IMR-90 (cell line): ENCODE results near the gene CIZ1. TPM values are rescaled to one million over a fixed set of nuclear protein-coding genes. Genes with fewer than 3 reads are reported as not detected.

Experiments used
- ATAC-seq: fragments of 200-7000 bp; cut with Tn5 transposase; 2 replicates; pipeline ENCODE4 v1.9.1; 2020; ENCODE audit warnings: low read depth, mild to moderate bottlenecking, moderate library complexity
- BruUV-seq: library from RNA; stranded (reverse); fragments of 400-500 nt; replicated peaks from 2 replicates; lab custom pipeline; 2021; lab: Mats Ljungman, UMichigan
- CTCF ChIA-PET: fragments of 300-600 bp; formaldehyde crosslinking; extraction: SDS; loops from one replicate; lab custom pipeline; 2021; ENCODE audit warnings: antibody characterized with exemption; lab: Yijun Ruan, JAX
- POLR2A ChIA-PET: fragments of 300-600 bp; sonication (Branson Sonifier 250); formaldehyde crosslinking; loops from one replicate; lab custom pipeline; 2022; ENCODE audit warnings: antibody characterized with exemption; ENCODE audit not compliant: unreplicated experiment; lab: Charles Lee
- DNase-seq: peaks from one replicate; pipeline ENCODE4 v3.0.0; 2013
- H2AFZ ChIP-seq: replicated peaks from 2 replicates; pipeline ENCODE3; 2013; ENCODE audit warnings: low read length, mild to moderate bottlenecking; ENCODE audit not compliant: poor library complexity
- H2AK5ac ChIP-seq: 2 replicates; pipeline ENCODE4 v1.6.1; 2013; ENCODE audit warnings: low read depth, low read length, inconsistent platforms
- H2AK9ac ChIP-seq: replicated peaks from 2 replicates; pipeline ENCODE3; 2013; ENCODE audit warnings: mild to moderate bottlenecking, low read depth, low read length, moderate library complexity; ENCODE audit not compliant: poor library complexity
- H2BK120ac ChIP-seq: 2 replicates; pipeline ENCODE4 v1.6.1; 2013; ENCODE audit warnings: low read depth, low read length, inconsistent platforms
- H2BK15ac ChIP-seq: 3 replicates; pipeline ENCODE4 v1.6.1; 2013; ENCODE audit warnings: low read depth, low read length, inconsistent platforms
- H2BK20ac ChIP-seq: 2 replicates; pipeline ENCODE4 v1.6.1; 2013; ENCODE audit warnings: low read depth, mild to moderate bottlenecking, inconsistent platforms, low read length, moderate library complexity
- H2BK5ac ChIP-seq: 2 replicates; pipeline ENCODE4 v1.6.1; 2013; ENCODE audit warnings: mild to moderate bottlenecking, low read depth, low read length, inconsistent platforms; ENCODE audit not compliant: poor library complexity, severe bottlenecking
- H3K14ac ChIP-seq: replicated peaks from 2 replicates; pipeline ENCODE4 v1.6.1; 2013; ENCODE audit warnings: low read depth, low read length, inconsistent platforms
- H3K18ac ChIP-seq: 2 replicates; pipeline ENCODE4 v1.6.1; 2013; ENCODE audit warnings: low read depth, low read length, control low read depth
- H3K23ac ChIP-seq: 2 replicates; pipeline ENCODE4 v1.6.1; 2013; ENCODE audit warnings: low read depth, low read length, inconsistent platforms
- H3K27ac ChIP-seq: 2 replicates; pipeline ENCODE4 v1.5.1; 2013; ENCODE audit warnings: mild to moderate bottlenecking, control low read depth, low read length; ENCODE audit not compliant: insufficient read depth
- H3K27me3 ChIP-seq: 2 replicates; pipeline ENCODE4 v1.6.1; 2013; ENCODE audit warnings: low read length; ENCODE audit not compliant: control insufficient read depth, insufficient read depth
- H3K36me3 ChIP-seq: 2 replicates; pipeline ENCODE4 v1.6.1; 2013; ENCODE audit warnings: low read length, mixed read lengths; ENCODE audit not compliant: control insufficient read depth, insufficient read depth
- H3K4ac ChIP-seq: 2 replicates; pipeline ENCODE4 v1.6.1; 2013; ENCODE audit warnings: low read depth, low read length, inconsistent platforms
- H3K4me1 ChIP-seq: 2 replicates; pipeline ENCODE4 v1.6.1; 2013; ENCODE audit warnings: low read length, mixed read lengths; ENCODE audit not compliant: control insufficient read depth, insufficient read depth
- H3K4me2 ChIP-seq: 2 replicates; pipeline ENCODE4 v1.6.1; 2013; ENCODE audit warnings: low read depth, mild to moderate bottlenecking, control low read depth, low read length, moderate library complexity
- H3K4me3 ChIP-seq: 2 replicates; pipeline ENCODE4 v1.5.1; 2013; ENCODE audit warnings: low read depth, mild to moderate bottlenecking, control low read depth, low read length, moderate library complexity; ENCODE audit not compliant: insufficient read depth
- H3K56ac ChIP-seq: 2 replicates; pipeline ENCODE4 v1.6.1; 2013; ENCODE audit warnings: low read length, inconsistent platforms; ENCODE audit not compliant: insufficient read depth; ENCODE audit errors: extremely low read depth
- H3K79me1 ChIP-seq, 2 experiments: 2 replicates each; pipeline ENCODE4 v1.6.1; 2013; ENCODE audit warnings: low read length in 2 of 2, inconsistent platforms in 1 of 2, low read depth in 1 of 2
- H3K9ac ChIP-seq: 2 replicates; pipeline ENCODE4 v1.6.1; 2013; ENCODE audit warnings: low read depth, low read length, control low read depth
- H3K9me1 ChIP-seq: 2 replicates; pipeline ENCODE4 v1.6.1; 2013; ENCODE audit warnings: low read length, inconsistent platforms; ENCODE audit not compliant: insufficient read depth
- H3K9me3 ChIP-seq: 2 replicates; pipeline ENCODE4 v1.6.1; 2013; ENCODE audit warnings: low read length; ENCODE audit not compliant: control insufficient read depth, insufficient read depth
- H4K20me1 ChIP-seq: 2 replicates; pipeline ENCODE4 v1.6.1; 2013; ENCODE audit warnings: low read length, inconsistent platforms; ENCODE audit not compliant: insufficient read depth
- H4K5ac ChIP-seq: 2 replicates; pipeline ENCODE4 v1.6.1; 2013; ENCODE audit warnings: mild to moderate bottlenecking, low read depth, low read length, control low read depth
- H4K8ac ChIP-seq, 2 experiments: 2 replicates each; pipeline ENCODE4 v1.6.1; 2013; ENCODE audit warnings: low read depth in 2 of 2, low read length in 2 of 2, control low read depth in 1 of 2, inconsistent platforms in 1 of 2
- H4K91ac ChIP-seq: 2 replicates; pipeline ENCODE4 v1.6.1; 2013; ENCODE audit warnings: low read depth, low read length, inconsistent platforms; ENCODE audit not compliant: insufficient read depth
- CHD1 ChIP-seq: IDR thresholded peaks from 2 replicates; pipeline ENCODE4 v1.6.1; 2012; ENCODE audit warnings: low read depth, low read length, improper control_type of control experiment
- CTCF ChIP-seq: conservative IDR thresholded peaks from 2 replicates; pipeline ENCODE4 v1.5.1; 2012; ENCODE audit warnings: mild to moderate bottlenecking, low read depth, low read length, improper control_type of control experiment
- ELK1 ChIP-seq: fragments of 150-350 bp; IDR thresholded peaks from 2 replicates; pipeline ENCODE4 v1.6.1; 2016; ENCODE audit warnings: low read depth, mild to moderate bottlenecking, low read length, moderate library complexity, borderline replicate concordance
- MAFK ChIP-seq: IDR thresholded peaks from 2 replicates; pipeline ENCODE4 v1.6.1; 2012; ENCODE audit warnings: low read depth, low read length, improper control_type of control experiment
- MAZ ChIP-seq: IDR thresholded peaks from 2 replicates; pipeline ENCODE4 v1.6.1; 2012; ENCODE audit warnings: low read depth, mild to moderate bottlenecking, low read length, improper control_type of control experiment, moderate library complexity, borderline replicate concordance
- MXI1 ChIP-seq: IDR thresholded peaks from 2 replicates; pipeline ENCODE4 v1.6.1; 2012; ENCODE audit warnings: low read depth, mild to moderate bottlenecking, low read length, moderate library complexity, borderline replicate concordance
- NFE2L2 ChIP-seq: fragments of 150-350 bp; IDR thresholded peaks from 2 replicates; pipeline ENCODE4 v1.6.1; 2016; ENCODE audit warnings: low read depth, mild to moderate bottlenecking, low read length
- RAD21 ChIP-seq: IDR thresholded peaks from 2 replicates; pipeline ENCODE4 v1.6.1; 2012; ENCODE audit warnings: low read length, improper control_type of control experiment
- RCOR1 ChIP-seq: IDR thresholded peaks from 2 replicates; pipeline ENCODE4 v1.6.1; 2012; ENCODE audit warnings: mild to moderate bottlenecking, low read length, improper control_type of control experiment; ENCODE audit not compliant: insufficient replicate concordance
- RFX5 ChIP-seq: IDR thresholded peaks from 2 replicates; pipeline ENCODE4 v1.8.0; 2012; ENCODE audit warnings: low read depth, mild to moderate bottlenecking, low read length, moderate library complexity
- SMC3 ChIP-seq: fragments of 150-350 bp; IDR thresholded peaks from 2 replicates; pipeline ENCODE4 v1.6.1; 2016; ENCODE audit warnings: low read depth, mild to moderate bottlenecking, antibody characterized with exemption, low read length, moderate library complexity
- WGBS, 2 experiments: methylation state at CpG; one replicate each; pipeline versions ENCODE4 v1.1.5 to v1.1.7; 2013; ENCODE audit warnings: missing lambda C conversion rate in 2 of 2; ENCODE audit not compliant: insufficient read length in 1 of 2; ENCODE audit errors: extremely low coverage in 2 of 2; 5-methylcytosine and 5-hydroxymethylcytosine counted together
- dilution Hi-C: fragments of 300-500 bp; cut with HindIII; formaldehyde crosslinking; loops from one replicate; pipeline ENCODE4 v1.14.3; 2018; ENCODE audit warnings: low sequenced_read_pairs; ENCODE audit not compliant: unreplicated experiment
- in situ Hi-C: fragments of 300-500 bp; cut with MboI; formaldehyde crosslinking; loops from 3 replicates; pipeline ENCODE4 v1.14.3; 2019; ENCODE audit warnings: low sequenced_read_pairs, inconsistent platforms, mixed read lengths
- intact Hi-C: fragments of 100-400 bp; cut with micrococcal nuclease; formaldehyde crosslinking; loops from 2 replicates; pipeline ENCODE4 v1.10.0; 2022
- polyA plus RNA-seq, 3 experiments: library from polyadenylated mRNA; depleted of rRNA; stranded (reverse); fragments of >200 nt; gene quantifications; 2 replicates each; pipeline ENCODE4 v1.2.3, GENCODE V29; 2012; ENCODE audit warnings: low replicate concordance in 1 of 3
- total RNA-seq: library from RNA; depleted of rRNA; stranded (reverse); fragments of >200 nt; gene quantifications from 2 replicates; pipeline ENCODE4 v1.2.3, GENCODE V29; 2012

The CIZ1 gene
- total and polyA plus RNA-seq, 2 of the 4 experiments (the other 2 are of a cell fraction), result 13.8 to 51.9 TPM

GRCh38 chr9:128178806-128179431 is 12.5 kb downstream of the CIZ1 start:
- ChIA-PET CTCF (no interaction called here), POLR2A (no interaction called here)
- H3K56ac ChIP-seq, result no peak overlapping the region
- H2BK20ac ChIP-seq, result no peak overlapping the region
- H3K27me3 ChIP-seq, result no peaks in the 10 kb centered on the region
- no peak overlapping the region for H2BK15ac ChIP-seq
- no peak overlapping the region for H3K4ac ChIP-seq
- ATAC-seq (no peak), DNase-seq (no peak)
- H4K20me1 ChIP-seq, result peaks cover 7% of the 10 kb centered on the region
- H2AFZ ChIP-seq, result no peak overlapping the region
- BruUV-seq, result TSS peak; percentile 79
- H2AK9ac ChIP-seq, result no peak overlapping the region
- peaks cover 63% of the 10 kb centered on the region for H3K36me3 ChIP-seq
- H3K9me3 ChIP-seq, result peaks cover 5% of the 10 kb centered on the region
- TF ChIP-seq RFX5 (no peak), MXI1 (no peak), MAFK (no peak), MAZ (no peak), CHD1 (no peak), CTCF (no peak), RCOR1 (no peak), ELK1 (no peak), RAD21 (no peak), SMC3 (no peak), NFE2L2 (no peak)
- 96% methylated on average over 9 of the region's 11 CpGs; no CpG with 5 or more reads in 1 of the 2 experiments for WGBS, 2 experiments
- no peak overlapping the region for H3K18ac ChIP-seq
- peaks cover 14% of the 10 kb centered on the region for H3K4me1 ChIP-seq
- dilution Hi-C loops (no loop called here), in situ Hi-C loops (no loop called here), intact Hi-C loops (no loop called here)
- H3K9ac ChIP-seq, result no peak overlapping the region
- H4K5ac ChIP-seq, result no peak overlapping the region
- no peak overlapping the region for H2BK5ac ChIP-seq
- H3K4me3 ChIP-seq, result no peak overlapping the region
- peaks cover 6 to 28% of the 10 kb centered on the region in 2 experiments; a peak in 3 of 4 replicates for H3K79me1 ChIP-seq
- H3K14ac ChIP-seq, result no peak overlapping the region
- no peak overlapping the region for H4K8ac ChIP-seq
- no peak overlapping the region for H3K4me2 ChIP-seq
- H2BK120ac ChIP-seq, result no peak overlapping the region
- H2AK5ac ChIP-seq, result no peak overlapping the region
- no peak overlapping the region for H3K23ac ChIP-seq
- H3K9me1 ChIP-seq, result peaks cover 18% of the 10 kb centered on the region
- no peak overlapping the region for H3K27ac ChIP-seq
- no peak overlapping the region for H4K91ac ChIP-seq
